HTERT RPE-1 (cell line): Measurements from ENCODE around the gene ENTPD3.

Source experiments
- in situ Hi-C: fragments of 300-500 bp; cut with MboI; formaldehyde crosslinking; loops from 4 replicates; pipeline ENCODE4 v1.14.3; 2020; ENCODE audit warnings: low sequenced_read_pairs

Gene ENTPD3, protein sequence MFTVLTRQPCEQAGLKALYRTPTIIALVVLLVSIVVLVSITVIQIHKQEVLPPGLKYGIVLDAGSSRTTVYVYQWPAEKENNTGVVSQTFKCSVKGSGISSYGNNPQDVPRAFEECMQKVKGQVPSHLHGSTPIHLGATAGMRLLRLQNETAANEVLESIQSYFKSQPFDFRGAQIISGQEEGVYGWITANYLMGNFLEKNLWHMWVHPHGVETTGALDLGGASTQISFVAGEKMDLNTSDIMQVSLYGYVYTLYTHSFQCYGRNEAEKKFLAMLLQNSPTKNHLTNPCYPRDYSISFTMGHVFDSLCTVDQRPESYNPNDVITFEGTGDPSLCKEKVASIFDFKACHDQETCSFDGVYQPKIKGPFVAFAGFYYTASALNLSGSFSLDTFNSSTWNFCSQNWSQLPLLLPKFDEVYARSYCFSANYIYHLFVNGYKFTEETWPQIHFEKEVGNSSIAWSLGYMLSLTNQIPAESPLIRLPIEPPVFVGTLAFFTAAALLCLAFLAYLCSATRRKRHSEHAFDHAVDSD

DNA sequence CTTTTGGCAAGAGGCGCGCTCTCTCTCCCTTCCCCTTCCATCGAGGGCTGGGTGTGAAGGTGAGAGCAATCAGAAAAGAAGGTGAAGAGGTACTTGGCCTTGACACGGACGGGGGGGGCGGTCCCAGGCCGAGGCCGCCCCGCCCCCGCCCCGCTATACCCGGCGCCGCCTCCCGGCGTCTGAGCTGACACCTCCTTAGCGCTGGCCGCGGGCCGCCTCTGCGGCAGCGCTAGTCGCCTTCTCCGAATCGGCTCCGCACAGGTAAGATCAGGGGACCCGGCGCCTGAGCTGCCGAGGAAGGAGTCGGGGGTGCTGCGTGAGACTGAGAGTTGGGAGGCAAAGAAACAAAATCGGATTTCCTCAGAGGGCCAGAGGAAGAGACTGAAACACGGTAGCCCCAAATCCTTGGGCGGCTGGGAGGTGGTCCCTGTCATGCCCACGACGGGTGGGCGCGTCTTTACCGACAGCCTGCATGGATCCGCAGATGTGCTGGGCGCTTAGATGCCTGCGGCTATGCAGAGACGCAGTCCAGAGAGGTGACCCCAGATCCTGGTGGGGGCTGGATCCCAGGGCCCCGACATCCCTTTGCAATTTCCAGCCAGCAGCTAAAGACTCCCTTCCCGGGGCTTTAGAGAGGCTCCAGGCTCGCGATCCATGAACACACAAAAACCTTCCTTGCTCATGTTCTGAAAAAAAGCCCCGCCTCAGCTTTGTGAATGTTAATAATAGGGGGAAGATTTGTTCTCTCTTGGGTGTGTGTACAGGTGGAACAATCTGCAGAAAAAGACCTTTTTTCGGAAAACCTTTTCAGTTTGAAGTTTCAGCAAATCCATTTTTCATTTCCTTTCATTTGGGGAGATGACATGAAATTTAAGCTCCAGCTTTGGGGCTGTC lies at the start of gene ENTPD3:
Gene ENTPD3, plus strand, starts transcription at position 184 of the 894 bp plus-strand sequence. CDS start 874 bp downstream, outside the sequence.
- in situ Hi-C loops, result no loop called here

DNA sequence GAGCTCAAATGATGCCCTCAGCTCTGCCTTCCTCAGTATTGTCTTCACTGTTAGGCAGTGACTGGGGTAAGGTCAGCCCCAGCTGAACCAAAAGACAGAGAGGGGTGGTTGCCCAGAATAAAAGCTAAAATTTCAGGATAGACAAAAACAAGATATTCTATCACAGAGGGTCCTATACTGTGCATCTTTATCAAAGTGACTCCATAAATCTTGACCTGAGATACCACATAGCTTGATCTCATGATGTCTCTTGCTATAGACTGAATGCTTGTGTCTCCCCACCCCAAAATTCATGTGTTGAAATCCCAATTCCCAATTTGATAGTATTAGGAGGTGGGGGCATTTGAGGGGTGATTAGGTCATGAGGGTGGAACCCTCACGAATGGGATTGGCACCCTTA lies 47.1 kb upstream of the ENTPD3 start:
- in situ Hi-C loops, result no loop called here

DNA sequence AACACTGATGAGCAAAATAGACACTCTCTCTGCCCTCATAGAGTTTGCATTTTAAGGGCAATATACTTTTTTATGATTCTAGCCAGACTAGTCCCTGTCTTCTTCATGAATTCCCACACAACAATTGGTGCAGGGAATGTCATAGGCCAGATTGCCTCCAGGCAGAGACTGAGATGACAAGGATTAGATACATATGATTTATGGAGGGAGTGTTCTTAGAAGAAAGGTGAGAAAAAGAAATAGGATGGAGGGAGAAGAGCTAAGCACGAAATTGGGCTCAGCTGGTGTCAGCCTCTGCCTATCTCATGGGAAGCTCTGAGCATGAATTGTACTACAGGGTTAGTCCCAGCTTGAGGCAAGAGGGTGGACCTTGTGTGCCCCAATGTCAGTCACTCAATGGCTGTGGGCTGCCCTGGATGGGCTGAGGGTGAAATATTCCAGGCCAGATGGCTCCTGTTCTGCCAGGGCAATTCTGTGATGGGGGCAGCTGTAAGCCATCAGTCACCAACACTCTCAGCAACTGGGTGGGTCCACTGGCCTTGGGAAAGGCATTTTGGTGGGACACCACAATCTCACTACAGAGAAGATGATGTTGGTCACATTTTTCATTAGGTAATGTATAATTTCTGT lies 46.3 kb upstream of the ENTPD3 start:
- in situ Hi-C loops, result no loop called here

DNA sequence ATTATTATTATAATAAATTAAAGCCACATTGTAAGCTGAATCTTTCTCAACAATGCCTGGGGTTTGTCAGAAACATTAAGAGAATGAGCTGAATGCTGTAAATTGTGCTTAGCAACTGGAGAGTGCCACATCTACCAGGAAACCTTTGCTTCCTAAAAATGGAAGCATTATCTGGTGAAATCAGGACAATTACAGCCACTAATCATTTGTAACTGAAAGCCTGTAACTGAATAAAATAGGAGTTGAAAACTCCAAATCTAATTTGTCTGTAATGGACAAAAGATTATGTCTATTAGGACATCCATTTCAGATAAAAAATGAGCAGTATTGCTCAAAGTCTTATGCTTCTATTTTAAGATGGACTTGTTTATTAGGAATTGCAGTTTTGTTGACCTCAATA lies 45.3 kb upstream of the ENTPD3 start:
- in situ Hi-C loops, result no loop called here

DNA sequence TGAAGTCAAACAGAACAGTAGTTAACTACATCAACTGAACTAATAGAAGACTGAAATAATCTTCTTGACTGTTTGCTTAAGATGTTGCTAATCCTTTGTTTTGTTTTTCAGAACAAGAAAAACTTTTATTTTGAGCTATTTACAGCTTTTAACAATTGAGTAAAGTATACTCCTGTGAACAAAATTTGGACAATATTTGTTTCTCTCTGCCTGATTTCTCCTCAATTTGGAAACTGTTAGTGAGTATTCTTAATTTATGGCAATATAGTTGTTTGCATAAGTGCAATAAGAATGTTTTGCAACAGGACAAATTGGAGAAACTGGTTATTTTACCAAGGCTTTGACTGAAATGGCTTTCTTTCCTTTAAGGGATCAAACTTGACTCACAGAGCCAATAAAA lies 36.5 kb upstream of the ENTPD3 start:
- in situ Hi-C loops, result no loop called here

DNA sequence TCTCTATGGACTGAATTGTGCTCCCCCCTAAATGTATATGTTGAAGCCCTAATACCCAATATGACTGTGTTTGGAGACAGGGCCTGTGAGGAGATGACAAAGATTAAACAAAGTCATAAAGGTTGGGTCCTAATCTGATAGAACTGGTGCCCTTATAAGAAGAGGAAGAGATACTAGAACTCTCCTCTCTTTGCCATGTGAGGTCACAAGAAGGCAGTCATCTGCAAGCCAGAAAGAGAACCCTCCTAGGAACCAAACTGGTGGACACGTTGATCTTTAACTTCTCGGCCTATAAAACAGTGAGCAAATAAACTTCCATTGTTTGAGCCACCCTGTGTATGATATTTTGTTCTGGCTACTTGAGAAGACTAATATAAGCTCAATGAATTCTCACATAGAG lies 31.6 kb upstream of the ENTPD3 start:
- in situ Hi-C loops, result no loop called here

DNA sequence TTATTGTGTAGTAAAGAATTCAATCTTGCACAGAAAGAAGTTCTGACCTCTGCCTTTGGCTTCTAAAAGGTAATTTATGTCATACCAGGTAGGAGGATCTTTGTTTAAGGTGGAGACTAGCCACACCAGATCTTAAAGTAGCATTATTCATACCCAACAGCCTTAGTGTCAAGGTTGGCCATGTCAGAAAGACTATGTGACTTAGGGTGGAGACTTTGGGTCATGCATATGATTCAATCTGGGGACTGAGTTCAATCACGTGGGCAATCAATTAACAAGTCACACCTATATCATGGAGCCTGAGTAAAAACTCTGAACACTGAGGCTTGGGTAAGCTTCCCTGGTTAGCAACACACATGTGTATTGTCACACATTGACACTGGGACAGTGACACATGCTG lies 28.5 kb upstream of the ENTPD3 start:
- in situ Hi-C loops, result no loop called here

DNA sequence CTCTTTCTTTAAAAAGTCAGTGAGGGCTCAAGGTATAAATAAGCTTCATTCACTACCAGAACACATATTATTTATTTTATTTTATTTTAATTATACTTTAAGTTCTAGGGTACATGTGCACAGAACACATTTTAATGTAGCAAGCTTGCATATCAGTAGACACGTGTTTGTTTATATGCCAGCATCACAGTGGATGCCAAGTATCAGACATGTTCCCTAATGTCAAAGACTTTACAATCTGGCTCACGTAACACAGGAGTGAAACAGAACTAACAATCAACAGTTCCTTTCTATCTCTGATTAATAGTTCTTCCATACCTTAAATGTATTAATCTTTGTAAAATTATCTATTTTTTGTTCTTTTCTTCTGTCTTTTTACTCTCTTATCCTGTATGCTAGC lies 23.3 kb upstream of the ENTPD3 start:
- in situ Hi-C loops, result no loop called here

DNA sequence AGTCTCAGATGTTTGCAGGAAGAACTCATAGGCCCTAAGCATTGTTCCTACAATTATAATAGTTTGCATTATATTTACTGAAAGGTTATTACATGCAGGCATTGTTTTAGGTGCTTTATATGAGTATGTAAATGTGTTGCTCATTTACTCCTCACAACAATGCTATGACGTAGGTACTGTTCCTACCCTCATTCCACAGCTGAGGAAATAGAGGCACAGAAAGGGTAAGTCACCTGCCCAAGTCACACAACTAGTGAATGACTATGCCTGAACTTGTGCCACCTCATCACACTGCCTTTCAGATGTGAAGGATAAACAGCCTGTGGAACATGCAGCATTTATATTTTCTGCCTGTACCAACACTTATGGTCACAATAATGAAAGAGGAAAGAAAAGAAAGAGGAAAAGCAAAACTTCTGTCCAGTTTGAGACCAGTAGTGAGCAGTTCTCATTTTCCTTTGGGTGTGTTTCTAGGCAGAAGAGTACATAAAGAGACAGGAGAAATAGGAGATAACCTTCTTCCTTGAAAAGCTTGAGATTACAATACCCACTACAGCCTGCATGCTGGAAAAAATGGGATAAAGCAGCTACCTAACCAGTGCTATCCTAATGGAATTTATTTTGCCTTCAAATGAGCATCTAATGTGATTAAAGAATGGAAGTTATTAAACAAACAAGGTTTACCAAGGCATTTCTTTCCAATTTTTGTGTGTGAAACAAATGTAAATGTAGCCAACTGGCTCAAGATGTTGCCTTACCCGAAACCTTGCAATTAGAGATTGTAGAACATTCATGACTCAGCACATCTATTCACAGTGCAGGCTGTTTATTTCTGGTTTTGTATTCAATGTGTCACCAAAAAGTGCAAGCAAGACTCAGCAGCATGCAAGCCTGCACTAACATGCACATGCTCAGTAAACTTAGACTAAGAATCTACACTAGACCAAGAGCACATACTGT lies 20.5 kb upstream of the ENTPD3 start:
- in situ Hi-C loops, result no loop called here

DNA sequence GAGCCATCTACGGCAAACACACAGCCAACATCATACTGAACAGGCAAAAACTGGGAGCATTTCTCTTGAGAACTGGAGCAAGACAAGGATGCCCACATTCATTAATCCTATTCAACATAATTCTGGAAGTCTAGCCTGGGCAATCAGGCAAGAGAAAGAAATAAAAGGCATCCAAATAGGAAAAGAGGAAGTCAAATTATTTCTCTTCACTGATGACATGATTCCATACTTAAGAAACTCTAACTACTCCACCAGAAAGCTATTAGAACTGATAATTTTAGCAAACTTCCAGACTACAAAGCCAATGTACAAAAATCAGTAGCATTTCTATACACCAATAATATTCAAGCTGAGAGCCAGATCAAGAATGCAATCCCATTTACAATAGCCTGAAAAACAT lies 17.3 kb upstream of the ENTPD3 start:
- in situ Hi-C loops, result no loop called here

DNA sequence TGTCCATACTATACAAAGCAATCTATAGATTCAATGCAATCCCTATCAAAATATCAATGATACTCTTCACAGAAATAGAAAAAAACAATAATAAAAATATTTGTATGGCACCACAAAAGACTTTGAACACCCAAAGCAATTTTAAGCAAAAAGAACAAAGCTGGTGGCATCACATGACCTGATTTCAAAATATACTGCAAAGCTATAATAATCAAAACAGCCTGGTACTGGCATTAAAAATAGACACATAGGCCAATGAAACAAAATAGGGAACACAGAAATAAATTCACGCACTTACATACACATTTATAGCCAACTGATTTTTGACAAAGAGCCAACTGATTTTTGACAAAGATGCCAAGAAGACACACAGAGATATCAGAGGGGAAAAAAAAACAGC lies 9.2 kb upstream of the ENTPD3 start:
- in situ Hi-C loops, result no loop called here

DNA sequence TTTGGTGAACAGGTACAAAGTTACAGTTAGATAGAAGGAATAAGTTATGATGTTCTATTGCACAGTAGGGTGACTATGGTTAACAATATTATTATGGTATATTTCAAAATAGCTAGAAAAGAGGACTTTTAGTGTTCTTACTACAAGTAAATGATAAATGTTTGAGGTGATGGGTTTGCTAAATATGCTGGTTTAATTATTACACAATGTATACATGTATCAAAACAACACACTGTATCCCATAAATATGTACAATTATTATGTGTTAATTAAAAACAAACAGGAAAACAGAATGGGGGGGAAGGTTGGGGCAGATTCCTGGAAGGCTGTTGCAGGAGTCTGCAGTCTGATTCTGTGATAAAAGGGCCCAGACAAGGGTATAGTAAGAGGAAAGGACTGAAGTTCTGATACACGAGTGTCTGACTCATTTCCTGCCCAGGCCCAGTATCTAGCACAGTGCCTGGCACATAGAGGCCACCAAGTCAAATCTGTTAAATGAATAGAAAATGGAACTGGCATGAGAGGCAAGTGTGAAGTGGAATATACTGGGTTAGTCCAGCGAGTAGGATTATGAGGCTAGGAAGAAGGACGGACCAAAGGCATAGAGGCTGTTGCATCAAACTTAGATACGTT lies 7.2 kb upstream of the ENTPD3 start:
- in situ Hi-C loops, result no loop called here

DNA sequence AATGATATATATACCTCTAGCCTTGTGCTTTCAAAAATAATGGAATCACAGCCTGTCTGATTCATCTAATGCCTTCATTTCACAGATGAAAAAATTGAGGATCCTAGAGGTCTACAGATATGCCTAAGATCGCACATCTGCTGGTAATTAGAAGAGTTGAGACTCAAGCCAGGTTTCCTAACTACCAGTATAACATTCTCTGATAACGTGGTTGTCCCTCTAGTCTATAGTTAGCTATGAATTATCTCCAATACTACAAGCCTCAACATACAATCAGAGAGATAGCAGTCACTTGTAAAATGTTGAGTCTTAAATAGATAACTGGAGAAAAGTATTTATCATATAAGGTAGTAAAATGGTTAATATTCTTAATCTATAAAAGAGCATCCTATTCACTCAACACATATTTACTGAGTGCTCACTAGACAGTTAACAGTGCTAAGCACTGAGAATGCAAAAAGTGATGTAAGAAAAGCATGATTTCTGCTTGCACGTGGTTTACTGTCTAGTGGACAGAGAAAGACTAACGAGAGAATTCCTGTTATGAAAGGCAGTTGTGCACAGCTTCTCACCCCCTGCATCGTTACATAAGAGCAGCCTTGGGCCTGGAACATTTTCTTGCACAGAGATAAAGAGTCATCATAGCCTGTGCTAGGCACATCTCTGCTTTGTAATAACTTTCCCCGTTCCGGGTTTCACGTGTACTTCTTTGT lies 4.9 kb upstream of the ENTPD3 start:
- in situ Hi-C loops, result no loop called here

DNA sequence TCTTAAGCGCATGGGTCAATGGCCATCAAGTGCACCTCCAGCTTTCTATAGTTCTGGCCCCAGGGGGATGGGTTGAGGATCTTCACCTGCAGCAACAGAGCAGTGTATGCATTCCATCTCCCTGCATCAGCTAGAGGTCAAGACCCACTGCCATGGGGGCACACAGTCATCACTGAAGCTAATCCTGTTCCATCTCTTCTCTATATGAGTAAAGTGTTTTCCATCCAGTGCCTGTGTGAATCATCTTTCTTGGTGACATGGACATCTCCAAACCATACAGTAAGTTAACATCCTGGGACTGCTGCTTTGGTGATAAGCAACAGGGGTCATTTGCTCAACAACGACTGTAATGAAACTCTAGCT lies 4.4 kb upstream of the ENTPD3 start:
- in situ Hi-C loops, result no loop called here

DNA sequence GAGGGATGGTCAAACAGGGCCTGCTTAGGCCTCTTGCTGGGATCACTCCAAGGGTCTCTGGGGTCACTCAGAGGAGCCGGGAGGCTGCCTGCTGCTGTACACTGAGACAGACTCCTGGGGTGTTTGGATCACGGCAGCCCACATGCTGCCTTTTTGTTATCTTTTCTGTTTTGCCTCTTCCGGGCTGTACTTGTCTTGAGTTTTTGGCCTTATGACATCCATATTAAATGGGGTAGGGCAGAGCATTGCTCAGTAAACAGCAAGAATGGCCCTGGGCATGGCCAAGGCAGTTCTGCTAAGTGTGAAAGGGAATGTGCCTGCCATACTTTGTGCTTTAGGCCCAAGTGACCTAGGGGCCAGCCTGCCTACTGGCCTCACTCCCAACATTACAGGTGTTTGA lies 771 bp upstream of the ENTPD3 start:
- in situ Hi-C loops, result no loop called here

DNA sequence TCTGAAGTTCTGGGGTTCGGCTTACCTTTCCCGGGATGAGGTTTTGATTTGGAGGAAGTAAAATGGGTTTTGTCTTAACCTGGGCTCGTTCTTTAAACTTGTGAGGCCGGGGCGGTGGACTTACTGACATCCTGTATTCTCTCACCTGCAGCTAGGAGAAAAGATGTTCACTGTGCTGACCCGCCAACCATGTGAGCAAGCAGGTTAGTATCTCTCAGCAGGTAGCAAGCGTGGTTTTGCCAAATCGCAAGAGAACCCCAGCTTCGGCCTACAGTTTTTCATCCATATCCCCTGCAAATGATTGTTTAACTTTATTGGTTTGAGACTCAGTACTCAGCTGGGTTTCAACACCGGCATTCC lies 891 bp downstream of the ENTPD3 start:
- in situ Hi-C loops, result no loop called here

DNA sequence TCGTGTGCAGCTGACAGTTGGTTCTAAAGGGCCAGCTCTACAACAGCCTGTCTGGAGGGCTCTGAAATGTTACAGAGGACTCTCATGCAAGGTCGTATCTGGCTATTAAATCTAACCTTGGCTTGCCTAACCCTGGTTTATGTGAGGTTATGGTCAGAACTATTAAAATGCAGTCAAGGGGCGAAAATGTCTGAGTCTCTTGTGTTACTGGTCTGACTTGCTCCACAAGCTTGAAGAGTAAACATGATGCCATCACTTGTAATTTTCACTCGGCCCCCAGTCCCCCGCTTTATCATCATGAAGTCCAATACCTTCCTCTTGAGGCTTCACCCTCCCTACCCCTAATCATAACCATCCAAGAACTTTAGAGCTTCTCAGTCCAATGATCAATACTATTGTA lies 9.4 kb downstream of the ENTPD3 start:
- in situ Hi-C loops, result no loop called here

DNA sequence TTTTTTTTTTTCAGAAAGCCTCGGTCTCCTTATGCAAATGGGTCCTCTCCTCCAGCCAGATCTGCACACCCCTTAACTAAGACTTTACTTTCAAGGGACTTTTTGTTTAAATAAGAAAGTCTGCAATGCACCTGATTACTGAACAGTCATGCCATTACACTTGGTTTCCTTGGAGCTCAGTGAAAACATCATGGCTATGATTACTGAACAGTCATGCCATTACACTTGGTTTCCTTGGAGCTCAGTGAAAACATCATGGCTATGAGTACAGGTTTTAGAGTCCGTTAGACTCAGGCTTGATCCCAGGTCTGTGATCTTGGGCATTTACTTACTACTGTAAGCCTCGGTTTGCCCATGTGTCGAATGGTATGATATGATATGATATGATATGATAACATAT lies 10.1 kb downstream of the ENTPD3 start:
- in situ Hi-C loops, result no loop called here

DNA sequence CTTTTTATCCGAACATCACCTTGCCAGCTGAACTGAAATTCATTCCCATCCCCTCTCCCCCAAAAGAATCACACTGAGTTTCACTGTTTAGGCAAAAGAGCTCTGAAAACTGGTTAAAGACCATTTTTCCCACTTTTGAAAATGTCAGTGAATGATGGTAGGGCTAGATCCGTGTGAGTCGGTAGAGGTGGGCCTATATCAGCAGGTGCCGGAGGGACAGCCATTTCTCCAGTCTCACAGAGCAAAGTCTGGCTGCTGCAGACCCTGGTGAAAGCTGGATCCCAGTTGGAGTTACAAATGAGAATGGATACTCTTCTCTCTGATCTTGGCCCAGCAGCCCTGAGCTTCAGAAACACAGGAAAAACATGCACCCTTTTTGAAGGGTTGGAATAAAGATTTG lies 10.9 kb downstream of the ENTPD3 start:
- in situ Hi-C loops, result no loop called here
